NCI-H2196 (cell line): Measurements from ENCODE around the gene SMAP2.
"Not testable (repeated sequence)": the region's sequence is repeated elsewhere in the genome, so short reads cannot be mapped to it uniquely, and the experiment has no call there.

ENCODE experiments used
- DNase-seq: peaks from one replicate; lab custom pipeline; 2025; ENCODE audit not compliant: unreplicated experiment; lab: John Stamatoyannopoulos, UW

Gene SMAP2

DNA sequence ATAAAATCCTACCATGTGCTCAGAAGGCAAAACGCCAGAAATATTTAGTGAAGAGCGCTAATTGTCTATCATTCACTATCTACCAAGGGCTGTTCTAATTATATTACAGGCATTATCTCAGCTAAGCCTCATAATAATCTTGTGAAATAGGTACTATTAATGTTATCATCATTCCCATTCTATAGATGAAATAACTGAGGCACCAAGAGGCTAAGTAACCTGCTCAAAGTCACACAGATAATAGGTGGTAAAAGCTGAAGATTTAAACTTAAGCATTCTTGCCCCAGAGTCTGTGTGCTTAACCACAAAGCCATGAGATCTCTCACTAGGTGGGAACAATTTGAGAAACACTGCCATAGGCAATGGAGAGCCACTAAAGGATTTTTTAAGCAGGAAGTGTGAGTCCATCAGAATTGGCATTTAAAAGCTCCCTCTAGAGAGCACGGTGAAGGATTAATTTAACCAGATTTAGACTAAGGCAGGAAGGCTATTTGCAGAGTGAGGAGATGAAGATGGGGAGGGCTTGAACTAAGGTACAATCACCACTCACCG, 1.7 kb upstream of the SMAP2 start:
- DNase-seq: no peak

DNA sequence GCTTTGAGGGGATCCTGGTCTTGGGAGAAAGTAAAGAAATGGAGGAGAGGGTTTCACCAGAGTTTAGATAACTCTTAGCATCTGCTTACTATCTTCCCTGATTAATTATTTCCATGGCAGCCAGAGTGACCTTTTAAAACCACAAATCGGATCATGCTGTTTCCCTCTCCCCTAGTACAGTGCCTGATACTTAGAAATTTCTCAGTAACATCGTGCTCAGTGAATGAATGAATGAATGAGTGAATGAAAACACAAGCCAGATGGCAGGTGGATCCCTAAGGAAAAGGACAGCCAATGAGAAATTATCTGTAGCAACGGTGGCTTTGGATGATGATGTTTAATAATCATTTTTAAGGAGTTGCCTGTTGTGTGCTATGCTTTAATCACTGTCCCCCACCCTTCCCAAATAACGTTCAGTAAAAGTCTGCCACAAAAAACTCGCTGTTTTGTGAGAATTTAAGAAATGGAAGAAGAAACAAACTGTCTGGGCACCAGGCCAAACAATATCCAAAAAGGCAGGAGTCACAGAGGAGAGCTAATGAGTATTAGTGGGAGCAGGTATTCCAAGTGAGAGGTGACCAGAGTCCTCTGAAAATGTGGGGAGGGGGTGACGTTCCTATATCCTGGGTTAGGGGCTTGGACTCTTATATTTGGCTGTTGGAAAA, 737 bp upstream of the SMAP2 start:
- peak; percentile 14 for DNase-seq

DNA sequence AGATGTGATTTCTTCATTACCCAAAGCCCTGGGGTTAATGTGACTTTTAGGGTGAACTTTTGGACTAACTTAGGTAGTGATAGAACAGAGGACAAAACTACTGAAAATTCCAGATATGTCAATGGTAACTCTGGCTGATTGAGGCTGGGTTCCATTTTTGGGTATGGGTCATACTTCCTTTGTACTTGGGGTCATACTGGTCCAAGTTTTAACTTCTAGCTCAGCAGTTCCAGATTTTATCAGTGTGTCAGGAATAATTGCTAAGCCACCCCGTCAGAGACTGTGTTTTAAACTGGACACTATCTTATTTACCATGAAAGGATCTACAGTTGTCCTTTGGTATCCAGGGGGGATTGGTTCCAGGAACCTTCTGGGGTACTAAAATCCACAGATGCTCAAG, 4.0 kb downstream of the SMAP2 start:
- no peak for DNase-seq

DNA sequence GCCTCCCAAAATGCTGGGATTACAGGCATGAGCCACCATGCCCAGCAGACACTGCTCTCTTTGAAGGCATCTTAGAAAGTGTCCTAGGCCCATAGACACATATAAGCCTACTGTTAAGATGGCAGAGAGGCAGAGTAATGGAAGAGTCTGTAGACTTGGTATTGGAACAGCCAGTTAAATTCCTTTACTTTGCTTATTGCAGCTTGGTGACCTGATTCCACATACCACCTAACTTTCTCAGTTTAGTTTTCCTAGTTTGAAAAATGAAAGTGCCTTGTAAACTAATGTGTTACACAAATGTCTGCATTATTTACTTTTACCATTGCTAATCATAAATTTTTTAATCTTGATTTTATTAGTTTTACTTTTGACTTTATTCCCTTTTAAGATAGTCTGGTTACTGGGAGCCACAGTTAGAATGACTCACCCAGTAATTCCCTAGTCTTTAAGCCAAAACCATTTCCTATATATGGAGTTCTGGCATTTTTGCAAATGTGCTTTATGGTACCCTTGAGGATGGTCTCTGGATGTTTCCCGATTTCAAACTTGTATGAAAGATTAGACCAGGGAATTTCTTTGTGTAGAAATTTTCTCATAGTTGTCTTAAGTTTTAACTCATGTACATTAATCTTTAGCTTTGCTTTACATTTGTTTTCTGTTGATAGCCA, 6.4 kb downstream of the SMAP2 start:
- no peak for DNase-seq

DNA sequence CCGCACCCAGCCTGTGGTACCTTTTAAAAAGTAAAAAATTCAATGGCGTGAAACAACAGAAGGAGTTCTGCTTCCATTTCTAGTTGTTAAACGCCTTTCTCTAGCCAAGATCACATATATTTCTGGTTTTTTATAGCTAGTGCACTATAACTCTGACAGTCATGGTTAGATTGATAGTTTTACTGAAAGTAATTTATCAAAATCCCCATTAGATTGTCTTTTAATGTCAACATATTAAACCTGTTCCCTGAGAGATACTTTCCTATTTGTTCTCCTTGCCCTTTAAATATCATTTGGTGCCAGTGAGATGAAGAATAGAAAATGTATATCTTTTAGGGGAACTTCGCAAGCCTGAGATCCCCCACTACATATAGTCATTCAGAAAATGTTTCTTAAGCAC, 7.3 kb downstream of the SMAP2 start:
- no peak for DNase-seq

DNA sequence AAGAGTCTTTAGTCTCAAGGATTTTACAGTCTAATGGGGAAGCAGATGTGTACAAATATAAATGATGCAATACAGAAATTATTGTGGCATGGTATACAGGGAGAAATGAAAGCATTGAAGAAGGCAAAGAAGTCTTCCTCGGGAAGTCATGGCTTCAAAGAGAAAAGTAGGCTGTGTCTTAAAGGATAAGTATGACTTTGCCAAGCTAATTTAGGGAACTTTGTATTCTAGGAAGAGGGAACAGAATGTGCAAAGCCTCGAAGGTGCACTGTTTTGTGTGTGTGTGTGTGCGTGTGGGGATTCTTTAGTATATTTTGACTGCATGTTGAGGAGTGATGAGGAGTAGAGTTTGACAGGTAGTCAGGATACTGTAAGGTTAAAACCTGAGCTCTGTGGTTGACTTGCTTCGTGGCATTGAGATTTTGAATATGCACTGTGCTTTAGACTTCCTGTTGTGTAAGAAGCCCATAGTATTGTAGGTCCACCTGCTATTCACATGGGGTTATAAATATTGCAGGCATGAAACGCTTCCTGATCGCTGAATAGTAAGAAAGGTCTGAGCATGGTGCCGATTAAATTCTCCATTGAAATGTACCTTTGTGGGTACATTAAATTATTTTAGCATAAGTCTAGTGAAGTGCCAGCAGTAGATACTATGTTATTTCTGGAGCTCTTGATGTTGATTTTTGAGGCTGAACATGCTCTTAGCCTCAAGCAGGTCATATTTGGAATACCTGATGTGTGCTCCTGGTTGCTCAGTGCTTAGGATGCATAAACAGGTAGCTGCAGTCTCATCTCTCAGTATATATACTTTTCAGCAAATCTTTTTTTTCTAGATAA, 8.0 kb downstream of the SMAP2 start:
- no peak for DNase-seq

DNA sequence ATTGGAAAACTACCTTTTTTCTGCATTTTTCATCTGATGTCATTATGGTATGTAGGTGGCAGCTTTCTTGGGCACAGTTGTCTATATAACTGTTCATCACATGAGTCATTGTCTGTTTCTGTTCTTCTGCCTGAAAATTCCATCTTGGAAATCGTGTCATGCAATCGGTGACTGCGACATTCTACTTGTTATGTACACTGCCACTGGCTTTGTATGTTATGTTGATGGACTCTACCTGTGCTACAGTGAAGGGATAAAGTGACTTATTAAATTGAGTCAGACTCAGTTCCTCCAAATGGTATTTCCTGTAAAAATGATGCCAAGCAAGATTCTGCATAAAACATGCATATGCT, 8.6 kb downstream of the SMAP2 start:
- no peak for DNase-seq

DNA sequence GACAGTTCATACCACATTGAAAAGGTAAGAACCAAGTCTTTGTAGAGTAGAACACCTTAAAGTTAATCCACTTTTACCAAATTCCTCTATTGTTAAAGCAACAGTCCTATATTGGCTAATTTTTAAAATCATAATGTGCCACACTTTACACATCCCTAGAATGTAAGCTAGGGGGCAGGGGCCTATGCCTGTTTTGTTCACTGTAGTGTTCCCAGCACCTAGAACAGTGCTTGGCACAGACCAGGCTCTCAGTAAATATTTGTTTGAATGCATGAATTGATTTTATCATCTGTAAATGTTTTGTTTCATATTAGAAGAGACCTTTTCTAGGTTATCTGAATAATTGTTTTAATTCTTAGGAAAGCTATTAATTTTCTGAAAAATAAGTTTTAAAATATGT, 9.1 kb downstream of the SMAP2 start:
- DNase-seq: no peak

DNA sequence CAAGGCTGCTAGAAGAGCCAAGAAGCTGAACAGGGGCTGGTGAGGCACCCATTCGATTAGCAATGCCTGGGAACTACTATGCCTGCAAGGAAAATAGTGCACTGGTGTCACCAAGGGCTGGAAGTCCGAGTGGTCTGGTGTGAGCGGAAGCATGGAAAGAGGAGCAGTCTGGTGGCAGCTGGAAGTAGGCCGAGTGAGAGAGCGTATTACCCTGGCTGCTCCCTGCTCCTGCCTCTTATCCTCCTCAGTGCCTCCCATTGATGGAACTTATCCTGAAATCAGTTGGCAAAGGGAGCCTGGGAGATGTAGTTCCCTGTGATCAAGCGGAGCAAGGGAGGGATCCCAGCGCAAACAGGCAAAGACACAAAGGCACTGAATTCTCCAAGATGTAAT, 9.6 kb downstream of the SMAP2 start:
- DNase-seq: no peak

DNA sequence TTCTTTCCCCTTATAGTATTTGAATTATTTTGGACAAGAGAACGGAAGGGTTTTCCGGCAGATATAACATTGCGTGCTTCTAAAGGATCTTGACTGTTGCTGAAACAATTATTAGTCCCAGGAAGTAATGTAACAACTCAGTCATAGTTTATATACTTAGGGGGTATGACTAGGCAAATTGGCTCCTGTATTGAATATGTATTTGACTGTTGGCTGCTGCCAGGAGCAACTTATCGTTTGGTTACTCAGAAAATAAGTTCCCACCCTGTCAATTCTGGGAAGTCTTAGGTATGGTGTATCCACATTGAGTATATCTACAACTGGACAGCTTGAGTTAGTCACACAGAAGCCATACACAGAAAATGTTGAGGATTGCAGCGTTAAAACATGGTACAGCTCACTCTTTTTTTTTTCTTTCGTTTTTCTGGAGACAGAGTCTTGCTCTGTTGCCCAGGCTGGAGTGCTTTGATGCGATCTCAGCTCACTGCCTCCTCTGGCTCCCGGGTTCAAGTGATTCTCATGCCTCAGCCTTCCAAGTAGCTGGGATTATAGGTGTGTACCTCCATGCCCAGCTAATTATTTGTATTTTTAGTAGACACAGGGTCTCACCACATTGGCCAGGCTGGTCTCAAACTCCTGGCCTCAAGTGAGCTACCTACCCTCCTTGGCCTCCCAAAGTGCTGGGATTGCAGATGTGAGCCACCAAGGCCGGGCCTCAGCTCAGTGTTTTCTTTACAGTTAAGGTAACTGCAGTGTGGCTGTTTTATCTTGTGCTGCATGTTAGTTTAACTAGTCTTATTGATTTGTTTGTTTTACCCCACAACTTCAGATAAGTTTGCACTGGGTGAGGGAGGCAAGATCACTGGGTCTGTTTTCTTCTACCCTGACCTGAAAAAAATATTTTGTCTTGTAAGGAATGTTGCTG, 10.2 kb downstream of the SMAP2 start:
- DNase-seq: no peak

DNA sequence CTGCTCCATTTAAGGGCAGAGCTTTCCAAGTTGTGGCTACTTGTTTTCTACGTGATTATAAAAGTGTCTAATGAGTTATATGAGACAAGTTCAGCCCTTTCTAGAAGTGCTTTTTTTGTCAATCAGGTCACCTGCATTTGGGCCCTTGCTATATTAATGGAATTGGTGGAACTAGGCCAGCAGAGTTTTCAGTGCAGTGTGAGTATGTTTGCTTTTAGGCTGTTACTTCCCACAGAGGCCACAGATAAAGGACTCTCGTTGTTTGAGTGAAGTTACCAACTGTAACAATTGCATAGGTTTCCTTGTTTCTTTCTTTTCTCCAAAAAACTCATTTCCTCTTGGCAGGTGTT, 10.9 kb downstream of the SMAP2 start:
- no peak for DNase-seq

DNA sequence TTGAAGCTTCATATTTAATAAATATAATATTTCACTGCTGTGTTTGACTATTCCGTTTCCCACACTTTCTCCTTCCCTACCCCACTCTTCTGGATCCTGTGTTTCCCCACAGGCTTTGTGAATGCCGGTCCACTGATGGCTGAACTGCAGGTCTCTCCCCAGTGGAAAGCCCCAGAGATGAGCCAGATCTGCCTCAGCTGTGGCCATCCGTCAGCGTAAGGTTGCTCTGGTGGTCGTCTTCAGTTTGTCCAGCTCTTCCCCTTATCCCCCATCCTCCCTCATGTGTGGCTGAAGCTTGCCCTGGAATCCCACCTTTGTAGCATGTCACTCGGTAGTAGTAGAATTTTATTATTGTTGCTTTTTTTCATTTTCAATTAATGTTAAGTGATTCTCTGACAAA, 11.4 kb downstream of the SMAP2 start:
- DNase-seq: no peak

DNA sequence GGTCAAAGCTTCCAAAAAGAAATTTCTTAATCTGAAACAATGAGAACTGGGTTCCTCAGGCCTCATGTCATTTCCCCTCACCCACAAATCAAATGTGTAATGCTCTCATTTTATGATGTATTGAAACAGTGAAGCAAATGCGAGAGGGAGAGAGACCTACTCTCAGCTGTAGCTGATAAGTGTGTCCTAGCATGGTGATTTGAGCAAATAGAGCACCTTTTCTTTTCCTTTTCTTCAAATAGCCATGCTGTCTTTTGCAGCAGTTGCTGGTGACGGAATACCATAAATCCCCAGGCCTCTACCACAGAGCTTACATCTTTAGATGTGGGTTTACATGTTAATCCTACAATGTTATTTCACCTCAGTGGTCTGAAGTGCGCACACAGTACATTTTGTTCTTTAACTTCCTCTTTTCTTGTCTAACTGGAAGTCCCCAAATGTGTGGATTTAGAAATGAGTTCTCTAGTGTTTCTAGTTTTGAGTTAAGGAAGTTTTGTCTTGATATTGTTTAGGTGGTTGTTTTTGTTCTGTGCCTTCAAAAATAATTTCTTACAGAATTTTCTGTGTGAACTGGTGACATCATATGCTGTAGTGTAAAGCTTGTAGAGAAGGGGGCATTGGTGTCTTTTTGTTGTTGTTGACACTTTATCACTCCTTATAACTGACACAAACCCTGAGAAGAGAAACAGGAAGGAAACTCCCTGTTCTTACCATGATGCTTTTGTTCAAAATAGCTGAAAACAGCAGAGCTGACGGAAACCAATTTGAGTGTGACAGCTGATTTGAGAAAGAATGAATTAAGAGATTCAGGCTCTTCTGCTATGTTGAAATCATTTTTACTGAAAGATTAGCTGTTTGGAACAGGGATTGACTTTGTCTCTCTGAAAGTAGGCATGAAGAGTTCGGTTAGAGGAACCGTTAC, 12.2 kb downstream of the SMAP2 start:
- DNase-seq: no peak

DNA sequence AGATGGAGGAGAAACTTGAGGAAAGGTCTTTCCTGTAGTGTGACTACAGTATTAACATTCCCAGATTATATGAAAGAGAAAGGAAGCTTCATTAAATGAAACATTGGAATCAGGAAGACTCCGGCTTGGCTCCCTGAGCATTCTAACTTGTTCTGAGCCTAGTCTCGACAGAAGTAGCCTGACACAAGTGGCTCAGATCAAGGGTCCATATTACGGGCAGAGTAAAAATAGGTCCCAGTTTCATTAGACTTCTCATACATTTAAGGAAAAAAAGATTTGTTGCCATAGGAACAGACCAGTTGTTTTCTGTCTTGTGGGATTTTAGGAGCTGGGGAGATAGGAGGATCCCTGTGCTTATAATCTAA, 12.8 kb downstream of the SMAP2 start:
- DNase-seq: no peak

DNA sequence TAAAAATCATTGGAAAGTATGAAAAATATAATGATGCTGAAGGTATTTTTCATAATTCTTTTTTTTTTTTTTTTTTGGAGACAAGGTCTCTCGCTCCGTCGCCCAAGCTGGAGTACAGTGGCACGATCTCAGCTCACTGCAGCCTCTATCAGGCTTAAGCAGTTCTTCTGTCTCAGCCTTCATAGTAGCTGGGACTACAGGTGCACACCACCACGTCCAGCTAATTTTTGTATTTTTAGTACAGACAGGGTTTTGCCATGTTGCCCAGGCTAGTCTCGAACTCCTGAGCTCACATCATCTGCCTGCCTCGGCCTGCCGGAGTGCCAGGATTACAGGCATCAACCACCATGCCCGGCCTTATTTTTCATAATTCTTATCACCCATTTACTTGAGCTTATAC, 13.3 kb downstream of the SMAP2 start:
- no peak for DNase-seq

DNA sequence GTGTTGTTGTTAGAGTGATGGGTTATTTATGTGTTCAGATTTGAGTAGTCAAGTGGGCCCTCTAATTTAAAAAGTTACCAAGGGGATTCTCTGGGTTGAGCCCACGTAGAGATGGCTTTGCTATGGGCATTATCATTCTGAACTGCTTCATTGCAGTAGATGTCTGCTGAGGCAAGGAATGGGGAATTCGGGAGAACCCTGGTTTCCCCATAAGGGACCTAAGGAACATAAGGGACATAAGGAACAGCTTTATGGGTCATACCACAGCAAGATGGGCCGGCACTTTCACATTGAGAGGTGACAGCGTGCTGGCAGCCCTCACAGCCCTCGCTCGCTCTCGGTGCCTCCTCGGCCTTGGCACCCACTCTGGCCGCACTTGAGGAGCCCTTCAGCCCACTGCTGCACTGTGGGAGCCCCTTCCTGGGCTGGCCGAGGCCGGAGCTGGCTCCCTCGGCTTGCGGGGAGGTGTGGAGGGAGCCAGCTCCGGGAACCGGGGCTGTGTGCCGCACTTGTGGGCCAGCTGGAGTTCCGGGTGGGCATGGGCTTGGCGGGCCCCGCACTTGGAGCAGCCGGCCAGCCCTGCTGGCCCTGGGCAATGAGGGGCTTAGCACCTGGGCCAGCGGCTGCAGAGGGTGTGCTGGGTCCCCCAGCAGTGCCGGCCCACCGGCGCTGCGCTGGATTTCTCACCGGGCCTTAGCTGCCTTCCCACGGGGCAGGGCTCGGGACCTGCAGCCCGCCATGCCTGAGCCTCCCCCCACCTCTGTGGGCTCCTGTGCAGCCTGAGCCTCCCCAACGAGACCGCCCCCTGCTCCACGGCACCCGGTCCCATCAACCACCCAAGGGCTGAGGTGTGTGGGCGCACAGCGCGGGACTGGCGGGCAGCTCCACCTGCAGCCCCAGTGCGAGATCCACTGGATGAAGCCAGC, 14.1 kb downstream of the SMAP2 start:
- not testable (repeated sequence) for DNase-seq

DNA sequence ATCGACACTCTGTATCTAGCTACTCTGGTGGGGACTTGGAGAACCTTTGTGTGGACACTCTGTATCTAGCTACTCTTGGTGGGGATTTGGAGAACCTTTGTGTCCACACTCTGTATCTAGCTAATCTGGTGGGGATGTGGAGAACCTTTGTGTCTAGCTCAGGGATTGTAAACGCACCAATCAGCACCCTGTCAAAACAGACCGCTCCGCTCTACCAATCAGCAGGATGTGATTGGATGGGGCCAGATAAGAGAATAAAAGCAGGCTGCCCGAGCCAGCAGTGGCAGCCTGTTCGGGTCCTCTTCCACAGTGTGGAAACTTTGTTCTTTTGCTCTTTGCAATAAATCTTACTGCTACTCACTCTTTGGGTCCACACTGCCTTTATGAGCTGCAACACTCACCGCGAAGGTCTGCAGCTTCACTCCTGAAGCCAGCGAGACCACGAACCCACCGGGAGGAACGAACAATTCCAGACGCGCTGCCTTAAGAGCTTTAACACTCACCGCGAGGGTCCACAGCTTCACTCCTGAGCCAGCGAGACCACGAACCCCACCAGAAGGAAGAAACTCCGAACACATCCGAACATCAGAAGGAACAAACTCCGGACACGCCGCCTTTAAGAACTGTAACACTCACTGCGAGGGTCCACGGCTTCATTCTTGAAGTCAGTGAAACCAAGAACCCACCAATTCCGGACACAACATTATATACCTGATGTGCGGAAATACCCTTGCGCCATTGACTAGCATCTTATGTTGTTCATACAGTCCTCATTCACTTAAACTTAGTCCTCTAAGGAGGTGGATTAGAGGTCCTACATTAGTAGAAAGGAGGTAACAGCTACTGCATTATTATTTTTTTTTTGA, 15.2 kb downstream of the SMAP2 start:
- not testable (repeated sequence) for DNase-seq

DNA sequence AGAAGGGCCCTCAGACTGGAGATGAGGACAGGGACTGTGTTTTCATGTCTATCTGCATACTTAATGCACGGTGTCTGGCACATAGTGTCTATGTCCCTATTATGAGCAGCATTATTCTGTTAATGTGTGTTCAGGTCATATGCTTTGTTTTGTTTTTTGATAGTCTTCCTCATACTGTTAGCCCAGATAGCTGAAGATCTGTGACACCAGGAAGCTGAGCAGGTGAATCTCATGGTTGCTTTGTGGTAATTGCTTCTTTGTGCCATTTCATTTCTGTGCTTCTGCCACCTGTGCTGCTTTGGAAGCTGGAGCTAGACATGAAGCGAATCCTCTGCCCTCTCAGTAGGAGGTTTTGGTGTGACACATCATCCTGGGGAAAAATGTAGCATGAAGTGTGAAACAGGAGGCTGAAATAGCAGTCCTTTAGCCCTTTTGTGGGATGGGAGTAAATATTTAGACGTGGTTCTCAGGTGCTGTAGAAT, 15.8 kb downstream of the SMAP2 start:
- DNase-seq: no peak
